EH (cell line): Measurements from ENCODE around the gene ANKFN1.
A peak's percentile ranks its signal among the peaks of the same experiment; 100 is the strongest.

Experiments
- DNase-seq: peaks from one replicate; pipeline ENCODE4 v3.0.0-alpha.2; 2015; ENCODE audit warnings: low read depth

The ANKFN1 gene

DNA sequence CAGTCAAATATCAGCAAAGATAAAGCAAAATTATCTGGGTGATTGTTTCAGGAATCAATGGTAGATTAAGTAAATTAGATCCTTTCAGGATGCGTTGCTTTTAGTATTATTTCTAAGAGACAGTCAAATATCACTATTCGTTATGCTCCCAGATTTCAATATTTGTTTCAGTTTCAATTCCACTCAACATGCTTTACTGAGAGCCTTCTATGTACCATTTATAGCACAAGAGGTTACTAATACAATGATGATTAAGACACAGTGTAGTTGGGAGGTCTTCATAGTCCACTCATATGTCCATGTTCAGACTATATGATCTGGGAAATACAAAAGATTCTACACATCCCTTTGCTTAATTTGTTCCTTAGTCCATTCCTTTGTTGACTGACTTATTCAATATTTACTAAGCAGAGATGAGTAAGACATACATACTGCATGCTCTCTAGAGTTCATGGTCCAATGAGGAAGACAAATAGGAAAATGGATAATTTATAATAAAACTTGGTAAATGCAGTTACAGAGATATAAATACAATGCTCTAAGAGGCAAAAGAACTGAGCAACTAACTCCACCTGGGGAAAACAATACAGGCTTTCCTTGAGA is 352.0 kb downstream of the ANKFN1 start:
- no peak for DNase-seq

DNA sequence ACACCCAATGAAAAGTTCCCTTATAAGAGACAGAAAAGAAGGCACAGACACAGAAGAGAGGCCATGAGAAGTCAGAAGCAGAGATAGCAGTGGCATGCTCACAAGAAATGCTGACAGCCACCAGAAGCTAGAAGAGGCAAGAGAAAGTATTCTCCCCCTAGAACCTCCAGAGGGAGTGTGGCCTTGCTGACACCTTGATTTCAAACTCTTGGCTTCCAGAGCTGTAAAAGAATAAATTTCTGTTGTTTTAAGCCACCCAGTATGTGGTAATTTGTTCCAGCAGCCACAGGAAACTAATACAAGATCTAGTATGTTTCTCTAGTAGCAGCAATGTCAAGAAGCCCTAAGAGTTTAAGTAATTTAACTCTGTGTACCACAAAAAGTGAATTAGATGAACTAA is 353.1 kb downstream of the ANKFN1 start:
- no peak for DNase-seq

DNA sequence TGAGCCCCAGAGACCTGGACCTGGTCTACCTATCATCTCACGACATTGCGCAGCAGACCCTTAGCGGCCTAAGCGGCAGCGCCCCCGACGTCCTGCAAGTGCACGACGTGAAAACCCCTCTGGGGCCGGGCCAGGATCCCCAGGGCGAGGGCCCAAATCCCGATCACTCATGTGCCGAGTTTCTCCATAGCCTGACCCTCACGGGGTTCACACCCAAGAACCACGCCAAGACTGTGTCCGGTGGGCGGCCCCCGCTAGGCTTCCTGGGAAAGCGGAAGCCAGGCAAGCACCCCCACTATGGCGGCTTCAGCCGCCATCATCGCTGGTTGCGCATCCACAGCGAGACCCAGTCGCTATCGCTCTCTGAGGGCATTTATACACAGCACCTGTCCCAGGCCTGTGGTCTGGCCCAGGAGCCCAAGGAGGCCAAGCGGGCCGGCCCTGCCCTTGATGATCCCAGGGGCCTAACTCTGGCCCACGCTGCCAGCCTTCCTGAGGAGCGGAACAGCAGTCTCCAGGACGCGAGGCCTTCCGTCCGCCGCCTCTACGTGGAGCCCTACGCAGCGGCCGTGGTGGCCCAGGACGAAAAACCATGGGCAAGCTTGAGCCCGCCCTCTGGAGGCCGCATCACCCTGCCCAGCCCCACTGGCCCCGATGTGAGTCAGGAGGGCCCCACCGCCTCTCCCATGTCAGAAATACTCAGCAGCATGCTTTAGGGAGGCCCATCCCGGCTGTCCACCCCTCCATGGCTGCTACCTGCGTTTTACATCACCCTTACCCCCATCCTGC is 357.5 kb downstream of the ANKFN1 start:
- no peak for DNase-seq

DNA sequence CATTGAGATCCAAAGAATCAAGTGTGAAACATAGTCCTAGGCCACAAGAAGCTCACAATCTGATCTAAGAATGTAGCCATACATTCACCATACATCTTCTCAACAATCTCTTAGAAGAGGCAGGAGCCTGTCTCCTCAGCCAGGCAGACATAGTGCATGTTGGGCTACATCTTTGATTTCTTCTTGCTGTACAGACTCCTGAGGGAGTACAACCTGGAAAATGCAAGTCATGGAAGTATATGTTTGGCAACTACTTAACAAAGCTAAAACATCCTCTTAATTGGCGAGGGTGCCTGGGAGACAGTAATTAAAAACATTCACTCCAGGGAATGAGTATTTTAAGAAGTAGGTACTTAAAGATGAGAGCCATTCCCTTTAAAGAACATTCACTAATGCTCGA is 361.0 kb downstream of the ANKFN1 start:
- DNase-seq, result no peak

DNA sequence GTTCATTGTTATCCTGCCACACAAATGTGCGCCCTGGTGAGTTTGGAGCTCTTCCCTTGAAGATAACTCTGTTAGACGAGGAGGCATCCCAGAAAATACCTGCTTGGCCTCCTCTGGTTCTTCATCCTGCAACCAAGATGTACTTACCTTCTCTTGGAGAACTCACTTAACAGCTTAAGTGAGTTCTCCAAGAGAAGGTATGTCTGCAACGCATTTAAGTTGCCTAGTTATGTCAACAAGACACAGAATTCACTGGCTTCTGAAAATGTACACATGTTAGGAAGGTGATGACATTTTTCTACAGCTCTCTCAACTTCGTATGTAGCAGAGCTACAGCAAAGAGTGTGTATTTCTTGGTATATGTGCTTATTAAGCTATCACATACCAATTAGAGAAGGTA is 361.6 kb downstream of the ANKFN1 start:
- DNase-seq, result no peak

DNA sequence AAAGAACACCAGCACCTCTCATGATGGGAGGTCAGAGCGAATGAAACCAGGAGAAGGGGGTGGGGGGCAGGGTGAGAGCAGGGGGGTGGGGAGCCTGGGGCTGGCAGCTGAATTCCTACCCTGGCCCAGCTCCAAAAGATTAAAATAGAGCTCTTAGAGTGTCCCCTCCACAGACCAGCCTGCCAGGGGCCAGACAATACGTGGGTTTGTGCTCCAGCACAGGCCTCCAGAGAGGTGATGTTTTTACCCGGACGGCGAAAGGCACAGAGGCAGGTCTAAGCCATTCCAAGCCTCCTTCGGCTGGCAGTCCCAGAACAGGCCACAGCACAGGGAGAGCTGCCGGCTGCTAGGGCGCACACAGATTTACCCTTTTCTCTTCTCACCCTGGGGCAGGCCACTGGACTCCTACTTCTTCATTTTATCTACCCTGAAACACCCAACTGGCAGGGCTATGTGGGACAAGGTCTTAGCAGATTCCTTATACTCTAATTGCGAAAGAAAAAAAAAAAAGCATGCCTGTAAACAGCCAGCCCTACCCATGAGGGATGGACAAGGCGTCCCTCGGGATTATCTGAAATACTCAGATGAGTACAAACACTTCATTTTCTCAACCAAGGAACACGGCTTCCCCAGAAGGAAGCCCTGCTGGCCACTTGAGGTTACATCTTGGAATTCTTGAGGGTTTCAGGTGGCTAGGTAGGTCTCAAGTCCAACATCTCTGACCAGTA is 368.3 kb downstream of the ANKFN1 start:
- no peak for DNase-seq

DNA sequence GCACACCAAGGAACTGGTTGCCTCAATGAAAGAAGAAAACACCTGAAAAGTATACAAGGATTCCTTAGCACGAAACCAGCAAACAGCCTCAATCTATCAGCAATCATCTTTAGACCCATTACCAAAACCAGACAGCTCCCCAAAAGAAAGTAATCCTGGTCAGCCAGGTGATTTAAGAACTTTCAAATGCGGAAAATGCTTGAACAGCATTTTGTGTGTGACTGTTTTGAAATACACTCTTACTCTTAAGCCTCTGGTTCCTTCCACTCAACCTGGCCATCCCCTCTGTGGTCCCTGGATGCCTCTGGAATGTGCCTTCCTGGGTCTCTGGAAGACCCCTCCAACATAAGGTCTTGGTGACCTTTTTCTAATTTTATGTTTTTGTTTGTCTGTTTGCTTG is 369.8 kb downstream of the ANKFN1 start:
- no peak for DNase-seq

DNA sequence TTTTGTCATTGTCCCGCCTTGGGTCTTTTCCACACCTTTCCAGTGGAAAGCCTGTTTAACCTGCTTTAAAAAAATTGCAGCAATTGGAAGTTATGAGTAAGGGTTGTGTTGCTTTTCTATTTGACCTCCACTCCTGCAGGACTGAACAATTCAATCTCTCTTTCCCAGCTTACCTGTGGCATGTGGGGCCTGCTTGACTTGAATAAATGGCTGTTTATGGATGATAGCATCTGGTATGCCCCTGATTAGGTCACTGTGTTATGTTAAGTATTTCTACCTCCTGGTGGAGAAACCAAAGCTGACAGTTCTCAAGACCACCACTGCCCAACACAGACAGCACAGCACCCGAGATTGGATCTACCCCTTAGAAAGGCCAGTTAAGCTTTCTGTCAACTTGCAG is 375.4 kb downstream of the ANKFN1 start:
- DNase-seq, result no peak

DNA sequence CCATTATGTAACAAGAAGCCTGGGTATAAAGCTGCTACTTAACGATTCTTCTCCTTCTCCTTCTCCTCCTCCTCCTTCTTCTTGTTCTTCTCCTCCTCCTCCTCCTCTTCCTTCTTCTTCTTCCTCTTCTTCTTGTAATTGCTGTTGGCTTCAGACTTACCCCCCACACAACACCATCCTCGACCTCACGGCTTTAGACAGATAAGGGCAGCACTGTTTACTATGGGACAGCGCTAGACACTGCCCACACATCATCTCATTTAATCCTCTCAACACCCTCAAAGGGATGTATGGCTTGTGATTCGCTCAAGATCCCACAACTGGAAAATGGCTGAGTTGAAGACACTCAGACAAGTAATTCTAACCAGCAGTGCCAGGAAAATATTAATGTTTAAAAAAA is 379.7 kb downstream of the ANKFN1 start:
- no peak for DNase-seq

DNA sequence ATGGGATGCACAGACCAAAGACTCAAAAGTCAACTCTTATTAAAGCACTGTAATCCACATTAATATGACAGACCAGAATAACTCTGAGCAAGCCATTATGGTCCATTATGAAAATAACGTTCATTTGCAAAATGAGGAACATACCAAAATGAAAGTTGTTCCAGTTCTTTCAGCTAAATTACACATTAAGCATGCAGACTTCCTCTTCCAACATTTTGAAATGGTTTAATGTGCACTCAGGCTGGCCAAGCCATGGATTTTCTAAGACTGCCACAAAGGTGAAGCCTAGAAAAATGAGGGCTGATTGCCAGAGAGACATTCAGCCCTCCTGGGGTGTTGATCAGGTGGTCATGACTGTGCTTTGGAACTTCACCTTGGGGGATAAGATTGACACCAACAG is 383.5 kb downstream of the ANKFN1 start:
- DNase-seq, result no peak

DNA sequence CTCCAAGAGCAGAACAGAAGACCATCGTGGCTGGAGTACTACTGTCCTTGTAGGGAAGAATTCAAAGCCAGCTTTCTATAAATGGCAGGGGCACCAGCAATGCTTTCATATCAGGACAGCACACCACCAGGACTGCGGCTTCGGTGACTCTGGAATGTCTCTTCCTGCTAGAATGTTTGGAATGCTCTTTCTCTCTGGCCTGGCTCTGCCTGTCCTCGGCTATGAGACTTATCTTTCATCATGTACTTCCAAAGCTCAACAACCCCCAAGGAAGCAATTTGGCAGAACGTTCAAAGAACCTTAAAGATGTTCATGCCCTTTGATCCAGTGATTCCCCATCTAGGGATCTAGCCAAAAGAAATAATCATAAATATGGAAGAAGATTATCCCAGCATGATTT is 387.6 kb downstream of the ANKFN1 start:
- DNase-seq, result peak; percentile 57

DNA sequence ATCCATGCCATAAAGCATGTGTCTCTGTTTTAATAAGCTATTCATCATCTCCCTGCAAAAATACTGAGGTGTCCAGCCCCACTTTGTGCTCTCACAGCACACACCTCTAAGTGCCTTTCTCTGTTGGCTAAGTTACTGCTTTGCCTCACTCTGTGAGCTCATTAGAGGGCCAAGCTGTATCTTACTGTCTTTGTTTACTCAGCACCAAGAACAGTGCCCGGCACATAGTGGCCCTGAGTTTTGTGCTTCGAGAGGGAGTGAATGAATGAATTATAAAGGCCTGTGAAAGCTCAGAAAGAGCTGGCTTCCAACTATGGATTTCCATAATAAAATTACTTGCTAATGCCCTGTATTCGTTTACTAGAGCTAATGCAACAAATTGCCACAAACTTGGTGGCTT is 390.0 kb downstream of the ANKFN1 start:
- no peak for DNase-seq

DNA sequence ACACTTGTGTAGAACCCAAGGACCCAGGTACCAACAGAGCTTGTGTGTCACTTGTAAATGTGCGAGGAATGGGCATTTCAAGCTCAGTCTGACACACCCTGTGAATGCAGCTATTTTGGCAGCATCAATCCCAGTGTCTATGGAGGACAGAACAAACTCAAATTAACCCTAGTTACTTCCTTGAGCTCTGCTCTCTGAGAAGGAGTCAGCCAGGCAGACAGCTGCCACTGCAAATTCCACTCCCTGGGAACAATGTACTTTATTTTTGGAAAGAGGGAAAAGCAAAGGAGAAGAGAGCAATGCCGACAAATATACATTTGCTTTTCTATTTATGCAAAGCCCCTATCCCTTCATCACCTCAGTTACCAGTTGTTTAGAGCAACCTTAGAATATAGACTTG is 391.8 kb downstream of the ANKFN1 start:
- no peak for DNase-seq

DNA sequence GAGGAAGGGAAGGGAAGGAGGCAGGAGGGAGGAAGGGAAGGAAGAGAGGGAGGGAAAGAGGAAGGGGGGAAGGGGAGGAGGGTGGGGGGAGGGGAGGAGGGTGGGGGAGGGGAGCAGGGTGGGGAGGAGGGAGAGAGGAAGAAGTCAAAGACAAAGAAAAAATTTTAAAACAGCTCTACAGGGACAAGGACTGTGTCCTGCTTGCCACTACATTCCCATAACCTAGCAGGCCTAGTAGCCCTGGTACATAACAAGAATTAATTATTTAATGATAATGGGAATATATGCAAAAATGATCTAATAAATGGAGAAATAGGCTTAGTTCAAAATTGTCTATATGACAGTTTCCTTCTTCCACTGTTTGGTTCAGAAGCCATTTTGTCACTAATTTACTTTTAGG is 392.7 kb downstream of the ANKFN1 start:
- no peak for DNase-seq

DNA sequence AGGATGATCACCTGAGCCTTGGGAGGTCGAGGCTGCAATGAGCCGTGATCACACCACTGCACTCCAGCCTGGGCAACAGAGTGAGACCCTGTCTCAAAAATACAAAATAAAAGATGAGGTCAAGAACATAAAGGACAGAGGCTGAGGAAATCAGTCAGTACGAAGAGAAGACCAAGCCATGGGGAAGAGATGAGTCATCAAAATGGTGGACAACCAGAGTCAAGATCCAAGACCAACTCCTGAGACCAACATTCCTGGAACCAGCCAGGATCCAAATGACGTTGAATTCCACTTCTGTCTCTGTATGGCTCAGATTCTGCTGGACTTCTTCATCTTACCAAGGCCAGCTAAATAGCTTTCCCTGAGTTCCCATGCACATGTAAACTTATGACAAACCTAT is 395.4 kb downstream of the ANKFN1 start:
- DNase-seq, result no peak

DNA sequence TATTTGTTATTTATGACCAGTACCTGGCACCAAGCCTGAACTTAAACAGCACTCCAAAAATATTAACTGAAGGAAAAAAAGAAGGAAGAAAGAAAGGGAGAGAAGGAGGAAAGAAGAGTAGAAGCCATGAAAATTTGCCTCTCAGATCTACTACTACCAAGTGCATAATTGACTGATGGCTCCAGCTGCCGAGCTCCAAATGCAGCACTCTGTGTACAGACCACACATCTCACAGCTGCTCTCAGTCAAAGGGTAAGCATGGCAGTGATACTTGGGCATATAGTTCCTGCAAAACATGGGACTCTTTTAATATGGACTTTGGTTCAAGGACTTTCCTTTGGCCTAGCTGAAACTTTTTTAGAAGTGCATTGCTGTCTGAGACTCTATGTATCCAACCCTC is 396.2 kb downstream of the ANKFN1 start:
- DNase-seq, result no peak

DNA sequence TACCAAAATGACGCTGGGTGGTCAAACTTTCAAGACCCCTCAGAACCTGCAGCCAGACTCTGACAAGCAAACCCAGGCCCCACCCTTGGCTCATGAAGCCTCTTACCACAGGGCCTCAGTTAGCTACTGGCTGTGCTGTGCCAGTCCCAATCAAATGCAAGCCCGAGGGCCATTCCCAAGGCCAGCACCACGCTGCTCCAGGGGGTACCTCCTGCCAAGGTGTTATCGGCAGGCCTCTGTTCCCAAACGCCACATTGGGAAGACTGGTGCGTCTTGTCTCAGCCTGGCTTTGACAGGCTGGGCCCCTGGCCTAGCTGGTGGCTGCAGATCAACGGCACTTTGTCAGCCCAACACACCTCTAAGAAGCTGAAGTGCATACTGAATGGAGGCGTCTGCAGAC is 404.4 kb downstream of the ANKFN1 start:
- no peak for DNase-seq

DNA sequence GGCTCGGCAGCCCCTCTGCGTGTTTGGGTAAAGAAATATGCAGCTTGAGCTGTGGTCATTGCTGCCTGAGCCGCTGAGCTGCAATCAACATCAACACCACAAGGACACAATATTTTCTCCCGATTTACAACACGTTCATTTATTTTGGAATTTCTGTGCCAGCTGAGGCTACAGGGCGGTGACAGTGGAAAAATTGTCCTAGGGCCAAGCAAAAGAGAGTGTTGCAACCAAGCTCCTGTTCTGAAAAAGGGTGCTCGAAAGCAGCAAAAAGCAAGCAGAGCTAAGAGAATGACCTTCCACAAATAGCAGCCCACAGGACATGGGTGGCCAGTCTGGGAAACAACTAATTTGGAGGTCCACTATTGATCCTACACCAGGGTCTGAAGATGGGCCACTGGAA is 404.8 kb downstream of the ANKFN1 start:
- DNase-seq, result no peak
